HCT116 (cell line): Measurements from ENCODE around the gene KHDC4. TPM values are rescaled to one million over a fixed set of nuclear protein-coding genes. Genes with fewer than 3 reads are reported as not detected.

Experiments
- ATAC-seq: fragments of 200-7000 bp; cut with Tn5 transposase; 2 replicates; pipeline ENCODE4 v1.9.1; 2020; ENCODE audit warnings: mild to moderate bottlenecking, moderate library complexity
- BruUV-seq: library from RNA; stranded (reverse); fragments of 400-500 nt; replicated peaks from 2 replicates; lab custom pipeline; 2021; lab: Mats Ljungman, UMichigan
- CTCF ChIA-PET: fragments of 300-600 bp; sonication (Branson Sonifier 250); formaldehyde crosslinking; loops from one replicate; lab custom pipeline; 2021; ENCODE audit warnings: antibody characterized with exemption; lab: Charles Lee
- POLR2A ChIA-PET: fragments of 300-600, 350-600 bp; sonication (Branson Sonifier 250); formaldehyde crosslinking; loops from one replicate; lab custom pipeline; 2021; ENCODE audit warnings: antibody characterized with exemption; lab: Charles Lee
- RAD21 ChIA-PET, 2 experiments: fragments of 300-600 bp; sonication (Branson Sonifier 250); formaldehyde crosslinking; loops; one replicate each; lab custom pipeline; 2023; ENCODE audit warnings: low total read pairs in 2 of 2; ENCODE audit not compliant: uncharacterized antibody in 2 of 2, unreplicated experiment in 2 of 2, low non-redundant PET in 1 of 2; lab: Charles Lee
- DNase-seq: peaks from one replicate; pipeline ENCODE4 v3.0.0-alpha.2; 2010; ENCODE audit warnings: low read depth, low spot score
- H2AFZ ChIP-seq: fragments of 200-600 bp; shearing (Covaris generic), sonication (generic); 2 replicates; pipeline ENCODE4 v1.6.1; 2017; ENCODE audit warnings: low read depth, mixed run types, mixed read lengths, antibody characterized with exemption, low read length; ENCODE audit not compliant: poor library complexity, severe bottlenecking
- H3K27ac ChIP-seq: 2 replicates; pipeline ENCODE4 v1.5.1; 2012; ENCODE audit warnings: low read depth, low read length
- H3K27me3 ChIP-seq: fragments of 200-600 bp; sonication (generic); 2 replicates; pipeline ENCODE4 v1.6.1; 2016; ENCODE audit warnings: mixed run types, low read length, mixed read lengths; ENCODE audit not compliant: insufficient read depth
- H3K36me3 ChIP-seq, 2 experiments: fragments of 200-500 bp in 1 of 2; fragments of 200-600 bp in 1 of 2; sonication (Bioruptor generic) in 1 of 2; sonication (generic) in 1 of 2; 2 replicates each; pipeline versions ENCODE4 v1.5.1 to v1.6.1; 2014 to 2016; ENCODE audit warnings: low read length in 2 of 2, inconsistent platforms in 1 of 2, mixed read lengths in 1 of 2, mixed run types in 1 of 2; ENCODE audit not compliant: insufficient read depth in 2 of 2, control insufficient read depth in 1 of 2
- H3K4me1 ChIP-seq, 2 experiments: fragments of 200-600 bp in 1 of 2; sonication (generic) in 1 of 2; 2 replicates each; pipeline versions ENCODE4 v1.5.1 to v1.6.1; 2012 to 2017; ENCODE audit warnings: low read length in 2 of 2, inconsistent platforms in 1 of 2, mild to moderate bottlenecking in 1 of 2, mixed read lengths in 1 of 2, mixed run types in 1 of 2, moderate library complexity in 1 of 2; ENCODE audit not compliant: insufficient read depth in 2 of 2, control insufficient read depth in 1 of 2
- H3K4me2 ChIP-seq: fragments of 200-600 bp; sonication (generic); 2 replicates; pipeline ENCODE4 v1.6.1; 2017; ENCODE audit warnings: mixed run types, low read length, mixed read lengths
- H3K4me3 ChIP-seq, 2 experiments: fragments of 200-600 bp in 1 of 2; sonication (generic) in 1 of 2; replicated peaks in 1 of 2; 2 replicates each; pipeline ENCODE4 v1.5.1; 2011 to 2016; ENCODE audit warnings: low read length in 2 of 2, control low read depth in 1 of 2, low read depth in 1 of 2, mild to moderate bottlenecking in 1 of 2, mixed read lengths in 1 of 2, mixed run types in 1 of 2
- H3K79me2 ChIP-seq: fragments of 200-600 bp; sonication (generic); 2 replicates; pipeline ENCODE4 v1.6.1; 2017; ENCODE audit warnings: mild to moderate bottlenecking, mixed run types, low read length, moderate library complexity, mixed read lengths; ENCODE audit not compliant: insufficient read depth
- H3K9ac ChIP-seq: fragments of 200-600 bp; sonication (generic); 2 replicates; pipeline ENCODE4 v1.6.1; 2016; ENCODE audit warnings: low read length, mixed read lengths
- H3K9me2 ChIP-seq: fragments of 200-600 bp; sonication (generic), shearing (Covaris generic); 2 replicates; pipeline ENCODE4 v1.6.1; 2017; ENCODE audit warnings: mixed run types, mild to moderate bottlenecking, moderate library complexity; ENCODE audit not compliant: insufficient read depth
- H3K9me3 ChIP-seq, 2 experiments: fragments of 200-500 bp in 1 of 2; fragments of 200-600 bp in 1 of 2; sonication (Bioruptor generic) in 1 of 2; sonication (generic) in 1 of 2; 2 replicates each; pipeline ENCODE4 v1.6.1; 2014 to 2017; ENCODE audit warnings: low read length in 2 of 2, mixed read lengths in 2 of 2, inconsistent platforms in 1 of 2, low read depth in 1 of 2, mild to moderate bottlenecking in 1 of 2, mixed run types in 1 of 2, moderate library complexity in 1 of 2; ENCODE audit not compliant: control insufficient read depth in 1 of 2, insufficient read depth in 1 of 2
- H4K20me1 ChIP-seq: fragments of 200-600 bp; sonication (generic), shearing (Covaris generic); 2 replicates; pipeline ENCODE4 v1.6.1; 2017; ENCODE audit warnings: mixed run types, mild to moderate bottlenecking, moderate library complexity; ENCODE audit not compliant: insufficient read depth
- CBX3 ChIP-seq: IDR thresholded peaks from 2 replicates; pipeline ENCODE4 v1.6.1; 2012; ENCODE audit warnings: low read depth
- CTCF ChIP-seq, 3 experiments: fragments of 200-600 bp in 1 of 3; sonication (generic) in 1 of 3; IDR thresholded peaks in 2 of 3; conservative IDR thresholded peaks in 1 of 3; 2 replicates each; pipeline ENCODE4 v1.5.1; 2012 to 2017; ENCODE audit warnings: low read depth in 2 of 3, low read length in 2 of 3, antibody characterized with exemption in 1 of 3, borderline replicate concordance in 1 of 3, control low read depth in 1 of 3, mild to moderate bottlenecking in 1 of 3, mixed read lengths in 1 of 3, mixed run types in 1 of 3, moderate library complexity in 1 of 3; ENCODE audit not compliant: insufficient read depth in 1 of 3
- EZH2phosphoT487 ChIP-seq: fragments of 200-600 bp; IDR thresholded peaks from 2 replicates; pipeline ENCODE4 v1.6.1; 2018; ENCODE audit warnings: antibody characterized with exemption, borderline replicate concordance
- FOSL1 ChIP-seq: IDR thresholded peaks from 2 replicates; pipeline ENCODE4 v1.6.1; 2012; ENCODE audit warnings: low read depth
- POLR2A ChIP-seq: IDR thresholded peaks from 2 replicates; pipeline ENCODE4 v1.7.0; 2011; ENCODE audit warnings: borderline replicate concordance; ENCODE audit not compliant: insufficient read depth, insufficient read length; ENCODE audit errors: extremely low read depth
- RAD21 ChIP-seq: IDR thresholded peaks from 2 replicates; pipeline ENCODE4 v1.6.1; 2012; ENCODE audit warnings: low read depth, mild to moderate bottlenecking
- SRF ChIP-seq: IDR thresholded peaks from 2 replicates; pipeline ENCODE4 v1.6.1; 2012; ENCODE audit warnings: low read depth
- ZFX ChIP-seq: fragments of 450-650 bp; IDR thresholded peaks from 2 replicates; pipeline ENCODE4 v1.6.1; 2017
- intact Hi-C: fragments of 100-400 bp; cut with micrococcal nuclease; formaldehyde crosslinking; loops from 2 replicates; pipeline ENCODE4 v1.10.0; 2022
- total RNA-seq: library from RNA; stranded (reverse); gene quantifications from one replicate; pipeline ENCODE4 v1.2.1, GENCODE V29; 2021; ENCODE audit not compliant: unreplicated experiment

The KHDC4 gene
- total RNA-seq, 1 experiment from 2014 or later: 60.7 TPM

GRCh38 chr1:155890251-155890650 is 44.0 kb downstream of the KHDC4 start (continued):
- TF ChIP-seq ZFX: no peak
- TF ChIP-seq RAD21: no peak
- no peak for TF ChIP-seq CBX3
- TF ChIP-seq EZH2phosphoT487: no peak
- TF ChIP-seq POLR2A: no peak

- Histone ChIP-seq H3K79me2 (no peaks in the 10 kb centered on the region), H3K36me3 (no peaks in the 10 kb centered on the region), H3K9ac (no peak overlapping the region), H3K4me2 (no peak overlapping the region), H3K27ac (no peak overlapping the region), H3K9me3 (no peaks in the 10 kb centered on the region), H3K4me1 (peaks cover 27 to 33% of the 10 kb centered on the region in 2 experiments), H4K20me1 (no peaks in the 10 kb centered on the region), H3K9me2 (no peaks in the 10 kb centered on the region), H2AFZ (no peak overlapping the region), H3K27me3 (no peaks in the 10 kb centered on the region), H3K4me3 (no peak overlapping the region)
- ChIA-PET CTCF (no interaction called here), POLR2A (no interaction called here), RAD21 (no interaction called here)
- intact Hi-C loops: no loop called here
- TF ChIP-seq FOSL1: no peak
- TF ChIP-seq CTCF (IDR thresholded peaks at IDR 0.05 in 2 of 3, conservative IDR thresholded peaks at IDR 0.05 in 1 of 3; ENCODE audit: borderline replicate concordance in 1 of 3, insufficient read depth in 1 of 3, low read depth in 2 of 3, low read length in 2 of 3): no peak
- TF ChIP-seq SRF: no peak
- no peak for TF ChIP-seq EZH2phosphoT487
- no TSS peak for BruUV-seq
- no peak for DNase-seq
- no peak for ATAC-seq
Measured at GRCh38 chr1:155889566-155889965, 44.6 kb downstream of the KHDC4 start.
